Ishikawa (cell line): Measurements from ENCODE around the gene BCL6.

Source experiments
- CEBPB ChIP-seq: IDR thresholded peaks from 2 replicates; pipeline ENCODE4 v1.6.1; 2012
- CREB1 ChIP-seq: IDR thresholded peaks from 2 replicates; pipeline ENCODE4 v1.6.1; 2012; ENCODE audit warnings: low read depth
- EGR1 ChIP-seq: IDR thresholded peaks from 2 replicates; pipeline ENCODE4 v1.6.1; 2012
- EP300 ChIP-seq: IDR thresholded peaks from 2 replicates; pipeline ENCODE4 v1.6.1; 2012; ENCODE audit warnings: borderline replicate concordance
- FOXM1 ChIP-seq: IDR thresholded peaks from 2 replicates; pipeline ENCODE4 v1.6.1; 2012; ENCODE audit warnings: low read depth, borderline replicate concordance
- RAD21 ChIP-seq: IDR thresholded peaks from 2 replicates; pipeline ENCODE4 v1.6.1; 2012; ENCODE audit warnings: low read depth
- TAF1 ChIP-seq: IDR thresholded peaks from 2 replicates; pipeline ENCODE4 v1.6.1; 2012; ENCODE audit warnings: low read depth, mild to moderate bottlenecking
- TCF12 ChIP-seq: IDR thresholded peaks from 2 replicates; pipeline ENCODE4 v1.6.1; 2012; ENCODE audit warnings: low read depth
- TEAD4 ChIP-seq: IDR thresholded peaks from 2 replicates; pipeline ENCODE4 v1.6.1; 2012
- ZBTB7A ChIP-seq: IDR thresholded peaks from 2 replicates; pipeline ENCODE4 v1.6.1; 2012; ENCODE audit warnings: low read depth
- TF ChIP-seq, protein P1 (sequence below): IDR thresholded peaks from 2 replicates; pipeline ENCODE4 v1.6.1; 2012
- TF ChIP-seq, protein P2 (sequence below): IDR thresholded peaks from 2 replicates; pipeline ENCODE4 v1.6.1; 2012; ENCODE audit warnings: low read depth, mild to moderate bottlenecking
- TF ChIP-seq, protein P3 (sequence below): IDR thresholded peaks from 2 replicates; pipeline ENCODE4 v1.6.1; 2012

DNA sequence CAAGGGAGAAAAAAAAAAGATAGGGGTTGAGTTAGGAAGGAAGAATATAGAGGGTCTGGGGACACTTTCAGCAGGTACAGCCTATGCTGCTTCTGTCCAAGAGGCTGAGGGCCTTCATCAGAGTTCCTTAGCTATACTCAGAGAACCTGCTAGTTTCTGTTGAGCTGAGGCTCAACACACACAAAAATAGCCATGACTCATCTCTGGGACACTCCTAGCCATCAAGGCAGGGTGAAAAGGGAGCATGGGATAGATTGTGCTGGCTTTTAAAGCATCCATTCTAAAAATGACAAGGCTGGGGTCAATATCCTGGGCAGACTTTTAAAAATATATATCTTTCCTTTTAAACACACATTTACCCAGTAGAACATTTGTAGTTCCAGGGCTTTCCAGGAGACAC is 40.1 kb downstream of the BCL6 start:
- TF ChIP-seq EP300 (no peak), TEAD4 (no peak), RAD21 (no peak), TCF12 (no peak), TAF1 (no peak), FOXM1 (no peak), EGR1 (no peak), CREB1 (no peak), CEBPB (no peak), ZBTB7A (no peak)
- TF ChIP-seq, protein P1, sequence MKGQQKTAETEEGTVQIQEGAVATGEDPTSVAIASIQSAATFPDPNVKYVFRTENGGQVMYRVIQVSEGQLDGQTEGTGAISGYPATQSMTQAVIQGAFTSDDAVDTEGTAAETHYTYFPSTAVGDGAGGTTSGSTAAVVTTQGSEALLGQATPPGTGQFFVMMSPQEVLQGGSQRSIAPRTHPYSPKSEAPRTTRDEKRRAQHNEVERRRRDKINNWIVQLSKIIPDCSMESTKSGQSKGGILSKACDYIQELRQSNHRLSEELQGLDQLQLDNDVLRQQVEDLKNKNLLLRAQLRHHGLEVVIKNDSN: no peak
- TF ChIP-seq, protein P2, sequence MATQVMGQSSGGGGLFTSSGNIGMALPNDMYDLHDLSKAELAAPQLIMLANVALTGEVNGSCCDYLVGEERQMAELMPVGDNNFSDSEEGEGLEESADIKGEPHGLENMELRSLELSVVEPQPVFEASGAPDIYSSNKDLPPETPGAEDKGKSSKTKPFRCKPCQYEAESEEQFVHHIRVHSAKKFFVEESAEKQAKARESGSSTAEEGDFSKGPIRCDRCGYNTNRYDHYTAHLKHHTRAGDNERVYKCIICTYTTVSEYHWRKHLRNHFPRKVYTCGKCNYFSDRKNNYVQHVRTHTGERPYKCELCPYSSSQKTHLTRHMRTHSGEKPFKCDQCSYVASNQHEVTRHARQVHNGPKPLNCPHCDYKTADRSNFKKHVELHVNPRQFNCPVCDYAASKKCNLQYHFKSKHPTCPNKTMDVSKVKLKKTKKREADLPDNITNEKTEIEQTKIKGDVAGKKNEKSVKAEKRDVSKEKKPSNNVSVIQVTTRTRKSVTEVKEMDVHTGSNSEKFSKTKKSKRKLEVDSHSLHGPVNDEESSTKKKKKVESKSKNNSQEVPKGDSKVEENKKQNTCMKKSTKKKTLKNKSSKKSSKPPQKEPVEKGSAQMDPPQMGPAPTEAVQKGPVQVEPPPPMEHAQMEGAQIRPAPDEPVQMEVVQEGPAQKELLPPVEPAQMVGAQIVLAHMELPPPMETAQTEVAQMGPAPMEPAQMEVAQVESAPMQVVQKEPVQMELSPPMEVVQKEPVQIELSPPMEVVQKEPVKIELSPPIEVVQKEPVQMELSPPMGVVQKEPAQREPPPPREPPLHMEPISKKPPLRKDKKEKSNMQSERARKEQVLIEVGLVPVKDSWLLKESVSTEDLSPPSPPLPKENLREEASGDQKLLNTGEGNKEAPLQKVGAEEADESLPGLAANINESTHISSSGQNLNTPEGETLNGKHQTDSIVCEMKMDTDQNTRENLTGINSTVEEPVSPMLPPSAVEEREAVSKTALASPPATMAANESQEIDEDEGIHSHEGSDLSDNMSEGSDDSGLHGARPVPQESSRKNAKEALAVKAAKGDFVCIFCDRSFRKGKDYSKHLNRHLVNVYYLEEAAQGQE: no peak
- TF ChIP-seq, protein P3, sequence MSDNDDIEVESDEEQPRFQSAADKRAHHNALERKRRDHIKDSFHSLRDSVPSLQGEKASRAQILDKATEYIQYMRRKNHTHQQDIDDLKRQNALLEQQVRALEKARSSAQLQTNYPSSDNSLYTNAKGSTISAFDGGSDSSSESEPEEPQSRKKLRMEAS: no peak
